Hepatocyte (in vitro differentiated cells): ENCODE data around the gene CEP112. TPM values are rescaled to one million over a fixed set of nuclear protein-coding genes. Genes with fewer than 3 reads are reported as not detected.

ENCODE experiments used
- DNase-seq: peaks from one replicate; pipeline ENCODE4 v3.0.0-alpha.2; 2016; ENCODE audit warnings: low spot score
- H2AFZ ChIP-seq: fragments of 200-600 bp; sonication (generic); 2 replicates; pipeline ENCODE4 v1.6.0; 2016; ENCODE audit warnings: antibody characterized with exemption, mild to moderate bottlenecking
- H3K27ac ChIP-seq: fragments of 200-600 bp; sonication (generic); 2 replicates; pipeline ENCODE4 v1.5.1; 2016; ENCODE audit warnings: mild to moderate bottlenecking
- H3K27me3 ChIP-seq: fragments of 200-600 bp; sonication (generic); 2 replicates; pipeline ENCODE4 v1.6.1; 2016
- H3K36me3 ChIP-seq: fragments of 200-600 bp; sonication (generic); replicated peaks from 2 replicates; pipeline ENCODE4 v1.5.1; 2016; ENCODE audit warnings: low read depth; ENCODE audit not compliant: insufficient read depth
- H3K4me1 ChIP-seq: fragments of 200-600 bp; sonication (generic); 2 replicates; pipeline ENCODE4 v1.5.1; 2016; ENCODE audit warnings: mild to moderate bottlenecking, moderate library complexity; ENCODE audit not compliant: insufficient read depth
- H3K4me2 ChIP-seq: fragments of 200-600 bp; sonication (generic); 2 replicates; pipeline ENCODE4 v1.6.0; 2016
- H3K4me3 ChIP-seq: fragments of 200-600 bp; sonication (generic); 2 replicates; pipeline ENCODE4 v1.5.1; 2016; ENCODE audit warnings: mild to moderate bottlenecking
- H3K79me2 ChIP-seq: fragments of 200-600 bp; sonication (generic); 2 replicates; pipeline ENCODE4 v1.6.0; 2017; ENCODE audit warnings: mild to moderate bottlenecking
- H3K9me2 ChIP-seq: fragments of 200-600 bp; sonication (generic); replicated peaks from 2 replicates; pipeline ENCODE4 v1.6.0; 2017; ENCODE audit warnings: mild to moderate bottlenecking; ENCODE audit not compliant: insufficient read depth
- H3K9me3 ChIP-seq: fragments of 200-600 bp; sonication (generic); 2 replicates; pipeline ENCODE4 v1.5.1; 2016; ENCODE audit warnings: low read depth, mild to moderate bottlenecking
- H4K20me1 ChIP-seq: fragments of 200-600 bp; sonication (generic); 2 replicates; pipeline ENCODE4 v1.6.0; 2016; ENCODE audit warnings: mild to moderate bottlenecking; ENCODE audit not compliant: insufficient read depth, poor library complexity, severe bottlenecking
- EZH2 ChIP-seq: fragments of 200-600 bp; sonication (generic); IDR thresholded peaks from 2 replicates; pipeline ENCODE4 v1.6.1; 2016; ENCODE audit warnings: antibody characterized with exemption, mild to moderate bottlenecking, borderline replicate concordance
- EZH2phosphoT487 ChIP-seq: fragments of 200-600 bp; sonication (generic); IDR thresholded peaks from one replicate; pipeline ENCODE4 v1.6.1; 2018; ENCODE audit warnings: antibody characterized with exemption, mild to moderate bottlenecking, low read depth, moderate library complexity; ENCODE audit not compliant: unreplicated experiment, severe bottlenecking
- WGBS: methylation state at CpG from one replicate; pipeline ENCODE4 v1.1.6; 2016; ENCODE audit warnings: low lambda C conversion rate; ENCODE audit errors: missing lambda C conversion rate; 5-methylcytosine and 5-hydroxymethylcytosine counted together
- polyA plus RNA-seq: library from polyadenylated mRNA; unstranded; fragments of >200 nt; fragmentation: Nextera tagmentation; extraction: Ambion mirVana; gene quantifications from 2 replicates; pipeline ENCODE4 v1.2.1, GENCODE V29; 2016
- total RNA-seq: library from RNA; depleted of rRNA; stranded (reverse); fragments of >200 nt; gene quantifications from 2 replicates; pipeline ENCODE4 v1.2.3, GENCODE V29; 2014
- TF ChIP-seq, protein P1 (sequence below): fragments of 200-600 bp; sonication (generic); IDR thresholded peaks from 2 replicates; pipeline ENCODE4 v1.5.1; 2016; ENCODE audit warnings: antibody characterized with exemption, mild to moderate bottlenecking; ENCODE audit not compliant: poor library complexity

Gene CEP112
- total and polyA plus RNA-seq, 2 experiments from 2014 or later = 7.1 to 9.7 TPM

DNA sequence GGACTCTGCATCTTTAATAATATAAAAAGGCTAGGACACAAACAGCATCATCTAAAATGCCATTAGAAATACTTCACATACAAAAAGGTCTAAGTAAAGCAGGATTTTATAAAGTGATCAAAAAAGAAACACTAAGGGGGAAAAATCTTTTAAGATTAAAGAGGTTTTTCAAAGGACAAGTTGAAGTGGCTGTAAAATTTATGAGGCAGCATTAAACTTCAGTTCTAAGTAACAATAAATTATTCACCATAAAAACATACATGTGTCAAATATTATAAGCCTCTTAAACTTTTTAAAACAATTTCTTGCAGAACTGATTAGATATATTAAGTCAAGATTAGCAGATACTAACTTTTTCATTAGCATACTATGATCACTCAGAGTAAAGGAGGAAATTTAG lies 20.8 kb downstream of the CEP112 start:
- no peak overlapping the region for H3K4me2 ChIP-seq
- no peaks in the 10 kb centered on the region for H3K4me1 ChIP-seq
- no peak overlapping the region for H3K27ac ChIP-seq
- no peaks in the 10 kb centered on the region for H4K20me1 ChIP-seq
- no peak overlapping the region for H3K4me3 ChIP-seq
- H3K27me3 ChIP-seq = no peaks in the 10 kb centered on the region
- no peaks in the 10 kb centered on the region for H3K36me3 ChIP-seq
- no peaks in the 10 kb centered on the region for H3K9me2 ChIP-seq
- H3K9me3 ChIP-seq = no peaks in the 10 kb centered on the region
- no peaks in the 10 kb centered on the region for H3K79me2 ChIP-seq
- no peak for DNase-seq
- TF ChIP-seq, protein P1, sequence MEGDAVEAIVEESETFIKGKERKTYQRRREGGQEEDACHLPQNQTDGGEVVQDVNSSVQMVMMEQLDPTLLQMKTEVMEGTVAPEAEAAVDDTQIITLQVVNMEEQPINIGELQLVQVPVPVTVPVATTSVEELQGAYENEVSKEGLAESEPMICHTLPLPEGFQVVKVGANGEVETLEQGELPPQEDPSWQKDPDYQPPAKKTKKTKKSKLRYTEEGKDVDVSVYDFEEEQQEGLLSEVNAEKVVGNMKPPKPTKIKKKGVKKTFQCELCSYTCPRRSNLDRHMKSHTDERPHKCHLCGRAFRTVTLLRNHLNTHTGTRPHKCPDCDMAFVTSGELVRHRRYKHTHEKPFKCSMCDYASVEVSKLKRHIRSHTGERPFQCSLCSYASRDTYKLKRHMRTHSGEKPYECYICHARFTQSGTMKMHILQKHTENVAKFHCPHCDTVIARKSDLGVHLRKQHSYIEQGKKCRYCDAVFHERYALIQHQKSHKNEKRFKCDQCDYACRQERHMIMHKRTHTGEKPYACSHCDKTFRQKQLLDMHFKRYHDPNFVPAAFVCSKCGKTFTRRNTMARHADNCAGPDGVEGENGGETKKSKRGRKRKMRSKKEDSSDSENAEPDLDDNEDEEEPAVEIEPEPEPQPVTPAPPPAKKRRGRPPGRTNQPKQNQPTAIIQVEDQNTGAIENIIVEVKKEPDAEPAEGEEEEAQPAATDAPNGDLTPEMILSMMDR = no peak
- TF ChIP-seq EZH2phosphoT487 (no peak), EZH2 (no peak)
- H2AFZ ChIP-seq = no peak overlapping the region

DNA sequence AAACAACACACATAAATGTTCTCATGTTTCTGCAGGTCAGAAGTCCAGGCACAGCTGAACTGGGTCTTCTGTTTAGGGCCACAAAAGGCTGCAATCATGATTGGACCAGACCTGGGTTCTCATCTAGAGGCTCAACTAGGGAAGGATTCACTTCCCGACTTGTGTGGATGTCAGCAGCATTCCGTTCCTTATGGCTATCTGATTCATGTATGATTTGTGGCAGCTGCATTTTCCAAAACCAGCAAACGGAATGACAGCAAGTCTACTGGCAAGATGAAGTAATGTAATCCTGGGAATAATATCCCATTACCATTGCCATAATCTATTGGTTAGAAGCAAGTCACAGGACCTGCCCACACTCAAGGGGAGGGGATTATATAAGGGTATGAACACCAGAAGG lies 22.1 kb downstream of the CEP112 start:
- H3K4me2 ChIP-seq = no peak overlapping the region
- no peaks in the 10 kb centered on the region for H3K36me3 ChIP-seq
- no peak overlapping the region for H3K4me3 ChIP-seq
- DNase-seq = no peak
- H3K9me2 ChIP-seq = no peaks in the 10 kb centered on the region
- no peaks in the 10 kb centered on the region for H4K20me1 ChIP-seq
- no peaks in the 10 kb centered on the region for H3K27me3 ChIP-seq
- 84% methylated on average over 3 of the region's 3 CpGs for WGBS
- H3K4me1 ChIP-seq = no peaks in the 10 kb centered on the region
- H2AFZ ChIP-seq = no peak overlapping the region
- no peaks in the 10 kb centered on the region for H3K9me3 ChIP-seq
- H3K79me2 ChIP-seq = no peaks in the 10 kb centered on the region
- no peak overlapping the region for H3K27ac ChIP-seq
- TF ChIP-seq, protein P1 = no peak
- no peak for TF ChIP-seq EZH2phosphoT487
- no peak for TF ChIP-seq EZH2

DNA sequence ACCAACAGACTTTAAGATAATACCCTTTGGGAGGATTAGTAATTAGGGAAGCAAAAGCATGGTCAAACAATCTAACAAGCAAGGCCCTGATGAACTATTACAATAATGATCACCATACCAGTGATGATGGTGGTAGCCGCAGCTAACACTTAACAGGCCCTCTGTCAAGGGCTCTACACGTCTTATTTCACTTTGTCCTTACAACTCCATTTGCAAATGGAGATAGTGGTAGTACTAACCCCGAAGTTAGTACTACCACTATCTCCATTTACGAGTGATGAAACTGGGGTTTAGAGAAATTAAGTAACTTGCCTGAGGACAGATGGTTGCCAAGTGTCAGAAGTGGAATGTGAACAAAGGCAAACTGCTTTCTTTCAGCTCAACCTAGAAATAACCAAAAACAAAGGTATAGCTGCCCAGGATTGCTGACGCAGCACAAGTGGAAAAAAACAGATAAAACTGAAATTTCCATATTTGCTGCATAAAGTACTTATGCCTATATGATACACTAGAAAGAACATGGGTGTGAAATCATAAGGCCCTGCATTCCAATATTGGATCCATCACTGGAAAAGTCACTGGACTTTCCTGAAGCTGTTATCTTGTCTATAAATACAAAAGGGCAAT lies 24.6 kb downstream of the CEP112 start:
- Histone ChIP-seq H3K27me3 (no peaks in the 10 kb centered on the region), H3K9me3 (no peaks in the 10 kb centered on the region), H3K27ac (no peak overlapping the region), H3K79me2 (no peaks in the 10 kb centered on the region), H3K36me3 (no peaks in the 10 kb centered on the region), H3K9me2 (no peaks in the 10 kb centered on the region), H3K4me3 (no peak overlapping the region), H2AFZ (no peak overlapping the region), H3K4me1 (no peaks in the 10 kb centered on the region), H3K4me2 (no peak overlapping the region), H4K20me1 (no peaks in the 10 kb centered on the region)
- TF ChIP-seq, protein P1 = no peak
- TF ChIP-seq EZH2 (no peak), EZH2phosphoT487 (no peak)
- 58% methylated on average over 5 of the region's 5 CpGs for WGBS
- DNase-seq = no peak
